ENCODE results near the gene THSD7A. TPM values are rescaled to one million over a fixed set of nuclear protein-coding genes. Genes with fewer than 3 reads are reported as not detected.

THSD7A gene
- total RNA-seq, 1 donor: 0.43 TPM

DNA sequence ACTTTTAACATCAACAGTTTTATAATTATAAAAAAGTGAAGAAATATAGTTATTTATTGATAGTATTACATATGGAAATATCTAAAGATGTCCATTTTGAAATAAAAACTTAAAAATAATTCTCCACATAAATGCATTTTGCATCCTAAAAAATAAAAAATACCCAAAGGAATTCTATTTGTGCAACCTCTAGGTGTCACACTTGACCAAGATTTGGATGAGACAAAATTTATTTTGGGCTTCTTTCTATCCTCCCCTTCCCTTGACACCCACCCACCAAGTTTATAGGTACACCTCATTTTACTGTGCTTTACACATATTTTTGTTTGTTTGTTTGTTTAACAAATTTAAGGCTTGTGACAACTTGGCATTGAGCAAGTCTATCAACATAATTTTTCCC, 3.3 kb upstream of the THSD7A start:
- DNase-seq (ENCODE audit: low read depth): no peak
- TF ChIP-seq, protein P1, sequence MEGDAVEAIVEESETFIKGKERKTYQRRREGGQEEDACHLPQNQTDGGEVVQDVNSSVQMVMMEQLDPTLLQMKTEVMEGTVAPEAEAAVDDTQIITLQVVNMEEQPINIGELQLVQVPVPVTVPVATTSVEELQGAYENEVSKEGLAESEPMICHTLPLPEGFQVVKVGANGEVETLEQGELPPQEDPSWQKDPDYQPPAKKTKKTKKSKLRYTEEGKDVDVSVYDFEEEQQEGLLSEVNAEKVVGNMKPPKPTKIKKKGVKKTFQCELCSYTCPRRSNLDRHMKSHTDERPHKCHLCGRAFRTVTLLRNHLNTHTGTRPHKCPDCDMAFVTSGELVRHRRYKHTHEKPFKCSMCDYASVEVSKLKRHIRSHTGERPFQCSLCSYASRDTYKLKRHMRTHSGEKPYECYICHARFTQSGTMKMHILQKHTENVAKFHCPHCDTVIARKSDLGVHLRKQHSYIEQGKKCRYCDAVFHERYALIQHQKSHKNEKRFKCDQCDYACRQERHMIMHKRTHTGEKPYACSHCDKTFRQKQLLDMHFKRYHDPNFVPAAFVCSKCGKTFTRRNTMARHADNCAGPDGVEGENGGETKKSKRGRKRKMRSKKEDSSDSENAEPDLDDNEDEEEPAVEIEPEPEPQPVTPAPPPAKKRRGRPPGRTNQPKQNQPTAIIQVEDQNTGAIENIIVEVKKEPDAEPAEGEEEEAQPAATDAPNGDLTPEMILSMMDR (IDR thresholded peaks at IDR 0.05; ENCODE audit: insufficient read depth, low read depth, low read length): peak; percentile 42
- H3K4me3 ChIP-seq (ENCODE audit: low read depth, low read length): no peak overlapping the region

- DNase-seq (ENCODE audit: low read depth): no peak
- H3K4me3 ChIP-seq (ENCODE audit: low read depth, low read length): no peak overlapping the region
- TF ChIP-seq, protein P1 (IDR thresholded peaks at IDR 0.05; ENCODE audit: insufficient read depth, low read depth, low read length): no peak
Observed at GRCh38 chr7:11833431-11833830, 1.4 kb upstream of the THSD7A start.

DNA sequence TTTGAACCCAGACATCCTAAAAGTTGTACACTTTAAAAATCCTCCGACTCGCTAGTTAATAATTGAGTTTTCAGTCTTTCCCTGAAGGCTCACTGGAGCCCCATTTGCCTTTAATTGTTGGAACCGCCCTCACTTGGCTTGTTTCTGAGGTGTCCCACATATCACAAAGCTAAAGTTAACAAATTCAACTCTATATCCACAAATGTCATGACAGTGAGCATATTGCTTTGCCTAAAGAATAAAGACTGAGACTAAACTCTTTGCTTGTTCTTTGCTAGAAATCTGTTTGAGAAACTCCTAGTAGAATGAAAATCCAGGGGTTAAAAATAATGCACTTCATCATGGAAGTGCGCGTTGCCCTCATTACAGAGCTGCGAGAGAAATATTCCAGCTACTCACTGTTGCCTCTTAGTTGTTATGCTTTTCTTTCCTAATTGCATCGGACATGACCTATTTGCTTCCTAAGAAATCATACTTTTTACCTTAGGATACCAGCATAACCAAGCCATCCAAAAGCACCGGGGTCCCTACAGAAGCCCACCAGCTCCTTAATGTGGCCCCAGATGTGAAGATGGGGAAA, 752 bp downstream of the THSD7A start:
- peak overlapping the region; percentile 60 for H3K4me3 ChIP-seq (ENCODE audit: low read depth, low read length)
- TF ChIP-seq, protein P1 (IDR thresholded peaks at IDR 0.05; ENCODE audit: insufficient read depth, low read depth, low read length): peak; percentile 6
- peak; percentile 20 for DNase-seq (ENCODE audit: low read depth)

GRCh38 chr7:11830582-11831155, 1.3 kb downstream of the THSD7A start:
- peak overlapping the region; percentile 60 for H3K4me3 ChIP-seq (ENCODE audit: low read depth, low read length)
- DNase-seq (ENCODE audit: low read depth): no peak
- TF ChIP-seq, protein P1 (IDR thresholded peaks at IDR 0.05; ENCODE audit: insufficient read depth, low read depth, low read length): no peak

GRCh38 chr7:11829954-11830353, 2.0 kb downstream of the THSD7A start:
- DNase-seq (ENCODE audit: low read depth): no peak

GRCh38 chr7:11819947-11820346, 12.1 kb downstream of the THSD7A start:
- TF ChIP-seq, protein P1 (IDR thresholded peaks at IDR 0.05; ENCODE audit: insufficient read depth, low read depth, low read length): no peak
- DNase-seq (ENCODE audit: low read depth): no peak

More at GRCh38 chr7:11829954-11830353, 2.0 kb downstream of the THSD7A start:
- TF ChIP-seq, protein P1 (IDR thresholded peaks at IDR 0.05; ENCODE audit: insufficient read depth, low read depth, low read length): no peak
- H3K4me3 ChIP-seq (ENCODE audit: low read depth, low read length): no peak overlapping the region

GRCh38 chr7:11819271-11819670, 12.7 kb downstream of the THSD7A start:
- DNase-seq (ENCODE audit: low read depth): no peak
- H3K4me3 ChIP-seq (ENCODE audit: low read depth, low read length): no peak overlapping the region
- TF ChIP-seq, protein P1 (IDR thresholded peaks at IDR 0.05; ENCODE audit: insufficient read depth, low read depth, low read length): no peak

More at GRCh38 chr7:11819947-11820346, 12.1 kb downstream of the THSD7A start:
- H3K4me3 ChIP-seq (ENCODE audit: low read depth, low read length): no peak overlapping the region

All from fibroblast of villous mesenchyme (primary cell).